ENCODE measurements around the gene SPACA7. TPM values are rescaled to one million over a fixed set of nuclear protein-coding genes. Genes with fewer than 3 reads are reported as not detected.

Gene SPACA7
- polyA plus RNA-seq, 1 donor from 2014 or later: not detected

DNA sequence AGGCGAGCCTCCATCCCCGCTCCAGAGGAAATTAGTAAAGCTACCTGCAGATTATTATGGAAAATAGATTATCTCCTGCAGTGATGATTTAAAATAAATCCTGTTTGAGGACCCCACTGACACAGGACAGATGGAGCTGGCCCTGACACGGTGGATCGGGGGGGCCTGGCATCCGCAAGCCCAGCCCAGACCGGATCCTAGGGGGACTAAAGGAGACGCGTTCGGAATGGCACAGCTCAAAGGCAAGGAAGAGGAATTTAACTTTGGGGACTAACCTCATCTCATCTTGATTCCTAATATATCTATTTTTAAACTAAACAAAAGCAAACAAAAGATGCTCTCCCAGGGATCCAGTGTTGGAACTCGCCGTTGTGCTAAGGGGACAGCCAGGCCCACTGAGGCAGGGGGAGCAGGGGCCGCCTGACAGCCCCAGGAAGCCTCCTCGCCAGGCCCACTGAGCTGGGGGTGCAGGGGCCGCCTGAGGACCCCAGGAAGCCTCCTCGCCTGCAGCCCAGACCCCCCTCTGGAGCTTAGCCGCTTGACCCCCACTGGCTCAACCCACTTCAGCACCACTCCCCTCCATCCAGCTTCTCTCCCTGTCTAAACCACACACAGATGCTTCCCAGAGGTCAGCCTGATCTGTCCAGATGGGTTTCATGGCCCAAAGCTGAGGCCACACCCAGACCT lies 78.6 kb downstream of the SPACA7 start:
- no peak overlapping the region for H3K4me3 ChIP-seq (ENCODE audit: low read length)
- H3K79me2 ChIP-seq (replicated peaks; ENCODE audit: insufficient read depth, low read length): no peaks in the 10 kb centered on the region
- H3K9ac ChIP-seq (ENCODE audit: low read length): no peak overlapping the region
- H3F3A ChIP-seq (ENCODE audit: insufficient read depth, low read length, poor library complexity, severe bottlenecking): no peaks in the 10 kb centered on the region
- no peaks in the 10 kb centered on the region for H3K27me3 ChIP-seq (ENCODE audit: insufficient read depth, low read depth, low read length)
- H2AFZ ChIP-seq (ENCODE audit: low read depth, low read length): no peak overlapping the region
- no peaks in the 10 kb centered on the region for H3K9me3 ChIP-seq (ENCODE audit: low read length)
- no peaks in the 10 kb centered on the region for H4K20me1 ChIP-seq (ENCODE audit: insufficient read depth)
- TF ChIP-seq SMC3 (conservative IDR thresholded peaks at IDR 0.05; ENCODE audit: poor library complexity): no peak
- TF ChIP-seq, protein P1, sequence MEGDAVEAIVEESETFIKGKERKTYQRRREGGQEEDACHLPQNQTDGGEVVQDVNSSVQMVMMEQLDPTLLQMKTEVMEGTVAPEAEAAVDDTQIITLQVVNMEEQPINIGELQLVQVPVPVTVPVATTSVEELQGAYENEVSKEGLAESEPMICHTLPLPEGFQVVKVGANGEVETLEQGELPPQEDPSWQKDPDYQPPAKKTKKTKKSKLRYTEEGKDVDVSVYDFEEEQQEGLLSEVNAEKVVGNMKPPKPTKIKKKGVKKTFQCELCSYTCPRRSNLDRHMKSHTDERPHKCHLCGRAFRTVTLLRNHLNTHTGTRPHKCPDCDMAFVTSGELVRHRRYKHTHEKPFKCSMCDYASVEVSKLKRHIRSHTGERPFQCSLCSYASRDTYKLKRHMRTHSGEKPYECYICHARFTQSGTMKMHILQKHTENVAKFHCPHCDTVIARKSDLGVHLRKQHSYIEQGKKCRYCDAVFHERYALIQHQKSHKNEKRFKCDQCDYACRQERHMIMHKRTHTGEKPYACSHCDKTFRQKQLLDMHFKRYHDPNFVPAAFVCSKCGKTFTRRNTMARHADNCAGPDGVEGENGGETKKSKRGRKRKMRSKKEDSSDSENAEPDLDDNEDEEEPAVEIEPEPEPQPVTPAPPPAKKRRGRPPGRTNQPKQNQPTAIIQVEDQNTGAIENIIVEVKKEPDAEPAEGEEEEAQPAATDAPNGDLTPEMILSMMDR (IDR thresholded peaks at IDR 0.05; ENCODE audit: poor library complexity, severe bottlenecking): no peak
- TF ChIP-seq TAF1 (IDR thresholded peaks at IDR 0.05; ENCODE audit: low read depth): no peak
- no peak for TF ChIP-seq EP300 (conservative IDR thresholded peaks at IDR 0.05; ENCODE audit: poor library complexity, severe bottlenecking)
- TF ChIP-seq MXI1 (conservative IDR thresholded peaks at IDR 0.05; ENCODE audit: poor library complexity, severe bottlenecking): no peak
- TF ChIP-seq POLR2AphosphoS5 (IDR thresholded peaks at IDR 0.05): no peak
- TF ChIP-seq, protein P2, sequence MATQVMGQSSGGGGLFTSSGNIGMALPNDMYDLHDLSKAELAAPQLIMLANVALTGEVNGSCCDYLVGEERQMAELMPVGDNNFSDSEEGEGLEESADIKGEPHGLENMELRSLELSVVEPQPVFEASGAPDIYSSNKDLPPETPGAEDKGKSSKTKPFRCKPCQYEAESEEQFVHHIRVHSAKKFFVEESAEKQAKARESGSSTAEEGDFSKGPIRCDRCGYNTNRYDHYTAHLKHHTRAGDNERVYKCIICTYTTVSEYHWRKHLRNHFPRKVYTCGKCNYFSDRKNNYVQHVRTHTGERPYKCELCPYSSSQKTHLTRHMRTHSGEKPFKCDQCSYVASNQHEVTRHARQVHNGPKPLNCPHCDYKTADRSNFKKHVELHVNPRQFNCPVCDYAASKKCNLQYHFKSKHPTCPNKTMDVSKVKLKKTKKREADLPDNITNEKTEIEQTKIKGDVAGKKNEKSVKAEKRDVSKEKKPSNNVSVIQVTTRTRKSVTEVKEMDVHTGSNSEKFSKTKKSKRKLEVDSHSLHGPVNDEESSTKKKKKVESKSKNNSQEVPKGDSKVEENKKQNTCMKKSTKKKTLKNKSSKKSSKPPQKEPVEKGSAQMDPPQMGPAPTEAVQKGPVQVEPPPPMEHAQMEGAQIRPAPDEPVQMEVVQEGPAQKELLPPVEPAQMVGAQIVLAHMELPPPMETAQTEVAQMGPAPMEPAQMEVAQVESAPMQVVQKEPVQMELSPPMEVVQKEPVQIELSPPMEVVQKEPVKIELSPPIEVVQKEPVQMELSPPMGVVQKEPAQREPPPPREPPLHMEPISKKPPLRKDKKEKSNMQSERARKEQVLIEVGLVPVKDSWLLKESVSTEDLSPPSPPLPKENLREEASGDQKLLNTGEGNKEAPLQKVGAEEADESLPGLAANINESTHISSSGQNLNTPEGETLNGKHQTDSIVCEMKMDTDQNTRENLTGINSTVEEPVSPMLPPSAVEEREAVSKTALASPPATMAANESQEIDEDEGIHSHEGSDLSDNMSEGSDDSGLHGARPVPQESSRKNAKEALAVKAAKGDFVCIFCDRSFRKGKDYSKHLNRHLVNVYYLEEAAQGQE (IDR thresholded peaks at IDR 0.05; ENCODE audit: borderline replicate concordance): no peak
- no peak for TF ChIP-seq EZH2 (IDR thresholded peaks at IDR 0.05; ENCODE audit: borderline replicate concordance, insufficient read depth, low read length, poor library complexity, severe bottlenecking)
- TF ChIP-seq RAD21 (conservative IDR thresholded peaks at IDR 0.05): no peak
- no peaks in the 10 kb centered on the region for H3K9me2 ChIP-seq (ENCODE audit: insufficient read depth, low read length)
- no peak overlapping the region for H3K4me2 ChIP-seq (ENCODE audit: low read length)
- H3K36me3 ChIP-seq (ENCODE audit: insufficient read depth, low read length): no peaks in the 10 kb centered on the region
- no peak overlapping the region for H3K27ac ChIP-seq (ENCODE audit: low read length)

- no peak overlapping the region for H3K4me2 ChIP-seq (ENCODE audit: low read length)
- TF ChIP-seq MXI1 (conservative IDR thresholded peaks at IDR 0.05; ENCODE audit: poor library complexity, severe bottlenecking) (no peak), TAF1 (IDR thresholded peaks at IDR 0.05; ENCODE audit: low read depth) (no peak), EZH2 (IDR thresholded peaks at IDR 0.05; ENCODE audit: borderline replicate concordance, insufficient read depth, low read length, poor library complexity, severe bottlenecking) (no peak)
- no peaks in the 10 kb centered on the region for H3K9me3 ChIP-seq (ENCODE audit: low read length)
- no peaks in the 10 kb centered on the region for H3K79me2 ChIP-seq (replicated peaks; ENCODE audit: insufficient read depth, low read length)
- H3K9ac ChIP-seq (ENCODE audit: low read length): no peak overlapping the region
- no peaks in the 10 kb centered on the region for H4K20me1 ChIP-seq (ENCODE audit: insufficient read depth)
- no peak overlapping the region for H3K4me3 ChIP-seq (ENCODE audit: low read length)
- no peaks in the 10 kb centered on the region for H3F3A ChIP-seq (ENCODE audit: insufficient read depth, low read length, poor library complexity, severe bottlenecking)
- no peaks in the 10 kb centered on the region for H3K36me3 ChIP-seq (ENCODE audit: insufficient read depth, low read length)
- no peak overlapping the region for H3K27ac ChIP-seq (ENCODE audit: low read length)
- H3K9me2 ChIP-seq (ENCODE audit: insufficient read depth, low read length): no peaks in the 10 kb centered on the region
- no peak overlapping the region for H2AFZ ChIP-seq (ENCODE audit: low read depth, low read length)
- no peaks in the 10 kb centered on the region for H3K27me3 ChIP-seq (ENCODE audit: insufficient read depth, low read depth, low read length)
Measured at GRCh38 chr13:112455476-112456059, 79.4 kb downstream of the SPACA7 start.
